H1 (cell line): ENCODE data around the gene PRKN. TPM values are rescaled to one million over a fixed set of nuclear protein-coding genes. Genes with fewer than 3 reads are reported as not detected.

ENCODE experiments used
- CTCF ChIA-PET: fragments of 300-600 bp; sonication (Branson Sonifier 250); formaldehyde crosslinking; loops from one replicate; lab custom pipeline; 2021; ENCODE audit not compliant: partially characterized antibody; lab: Charles Lee
- POLR2A ChIA-PET: fragments of 300-600 bp; sonication (Branson Sonifier 250); formaldehyde crosslinking; loops from one replicate; lab custom pipeline; 2021; ENCODE audit warnings: inconsistent platforms; ENCODE audit not compliant: partially characterized antibody; lab: Charles Lee
- DNase-seq, 2 experiments: peaks; one replicate each; pipeline versions ENCODE4 v3.0.0 to v3.0.0-alpha.2; 2010 to 2022; ENCODE audit warnings: low spot score in 2 of 2, low read depth in 1 of 2, mixed read lengths in 1 of 2
- FAIRE-seq: peaks from 2 replicates; lab custom pipeline; 2011; peaks lifted over from hg19 to GRCh38; lab: Jason Lieb, UNC
- H2AFZ ChIP-seq: 2 replicates; pipeline ENCODE4 v1.8.1; 2012; ENCODE audit warnings: low read length, inconsistent platforms
- H2AK5ac ChIP-seq: 2 replicates; pipeline ENCODE4 v1.6.1; 2013; ENCODE audit warnings: low read depth, low read length
- H2BK120ac ChIP-seq: replicated peaks from 2 replicates; pipeline ENCODE3; 2013; ENCODE audit warnings: low read depth, low read length, inconsistent platforms
- H2BK12ac ChIP-seq: 2 replicates; pipeline ENCODE4 v1.6.1; 2013; ENCODE audit warnings: low read depth, low read length
- H2BK15ac ChIP-seq: 2 replicates; pipeline ENCODE4 v1.6.1; 2013; ENCODE audit warnings: low read length
- H2BK20ac ChIP-seq: 2 replicates; pipeline ENCODE4 v1.6.1; 2013; ENCODE audit warnings: low read length
- H2BK5ac ChIP-seq: 2 replicates; pipeline ENCODE4 v1.6.1; 2013; ENCODE audit warnings: low read depth, low read length
- H3K14ac ChIP-seq: 2 replicates; pipeline ENCODE4 v1.6.1; 2013; ENCODE audit warnings: inconsistent platforms; ENCODE audit not compliant: insufficient read length
- H3K18ac ChIP-seq: 2 replicates; pipeline ENCODE4 v1.6.1; 2013; ENCODE audit warnings: low read length; ENCODE audit errors: extremely low read depth
- H3K23ac ChIP-seq: 2 replicates; pipeline ENCODE4 v1.6.1; 2013; ENCODE audit warnings: inconsistent platforms; ENCODE audit not compliant: insufficient read length
- H3K23me2 ChIP-seq: 2 replicates; pipeline ENCODE4 v1.6.1; 2013; ENCODE audit warnings: low read depth, low read length
- H3K27ac ChIP-seq: 2 replicates; pipeline ENCODE4 v1.6.1; 2011; ENCODE audit warnings: low read depth, low read length, inconsistent platforms
- H3K27me3 ChIP-seq, 4 experiments: replicated peaks in 1 of 4; 1 replicate in 1 of 4; 2 replicates in 3 of 4; pipeline versions ENCODE4 v1.6.1 to v1.8.1; 2011 to 2013; ENCODE audit warnings: low read length in 3 of 4, mild to moderate bottlenecking in 3 of 4, inconsistent platforms in 2 of 4, mixed read lengths in 2 of 4, moderate library complexity in 1 of 4; ENCODE audit not compliant: control insufficient read depth in 3 of 4, insufficient read depth in 3 of 4; ENCODE audit errors: extremely low read depth in 1 of 4
- H3K36me3 ChIP-seq, 4 experiments: 2 replicates each; pipeline versions ENCODE4 v1.6.1 to v1.8.1; 2011 to 2013; ENCODE audit warnings: mild to moderate bottlenecking in 4 of 4, low read length in 3 of 4, moderate library complexity in 2 of 4, control low read depth in 1 of 4, inconsistent platforms in 1 of 4; ENCODE audit not compliant: insufficient read depth in 4 of 4, control insufficient read depth in 2 of 4
- H3K4ac ChIP-seq: replicated peaks from 2 replicates; pipeline ENCODE3; 2013; ENCODE audit warnings: low read length, low read depth, mixed read lengths, inconsistent platforms; ENCODE audit not compliant: insufficient read length
- H3K4me1 ChIP-seq, 4 experiments: replicated peaks in 1 of 4; 1 replicate in 1 of 4; 2 replicates in 3 of 4; pipeline versions ENCODE4 v1.6.1 to v1.8.1; 2011 to 2013; ENCODE audit warnings: low read length in 3 of 4, inconsistent platforms in 2 of 4, mixed read lengths in 1 of 4; ENCODE audit not compliant: insufficient read depth in 4 of 4, control insufficient read depth in 3 of 4
- H3K4me2 ChIP-seq, 2 experiments: 2 replicates each; pipeline versions ENCODE4 v1.6.1 to v1.8.1; 2011 to 2013; ENCODE audit warnings: low read depth in 2 of 2, low read length in 2 of 2, control low read depth in 1 of 2, inconsistent platforms in 1 of 2, mild to moderate bottlenecking in 1 of 2; ENCODE audit not compliant: insufficient read depth in 1 of 2
- H3K4me3 ChIP-seq, 4 experiments: fragments of 200-600, 300-600 bp in 1 of 4; sonication (generic), shearing (Covaris generic), sonication (Bioruptor Twin) in 1 of 4; 2 replicates each; pipeline versions ENCODE4 v1.5.1 to v1.8.1; 2011 to 2016; ENCODE audit warnings: low read length in 4 of 4, low read depth in 3 of 4, control low read depth in 2 of 4, inconsistent platforms in 2 of 4, mild to moderate bottlenecking in 2 of 4, mixed read lengths in 1 of 4, moderate library complexity in 1 of 4; ENCODE audit not compliant: insufficient read depth in 2 of 4; ENCODE audit errors: extremely low read depth in 1 of 4
- H3K56ac ChIP-seq: replicated peaks from 2 replicates; pipeline ENCODE3; 2013; ENCODE audit warnings: low read depth, mild to moderate bottlenecking, mixed read lengths, low read length, inconsistent platforms; ENCODE audit not compliant: insufficient read length
- H3K79me1 ChIP-seq: 2 replicates; pipeline ENCODE4 v1.6.1; 2013; ENCODE audit warnings: low read depth, low read length, control low read depth
- H3K79me2 ChIP-seq, 2 experiments: 2 replicates each; pipeline versions ENCODE4 v1.6.1 to v1.8.1; 2012 to 2013; ENCODE audit warnings: low read length in 2 of 2, mild to moderate bottlenecking in 2 of 2, inconsistent platforms in 1 of 2; ENCODE audit not compliant: insufficient read depth in 2 of 2, control insufficient read depth in 1 of 2
- H3K9ac ChIP-seq, 4 experiments: replicated peaks in 1 of 4; 1 replicate in 1 of 4; 2 replicates in 3 of 4; pipeline versions ENCODE4 v1.6.1 to v1.8.1; 2011 to 2013; ENCODE audit warnings: low read depth in 3 of 4, low read length in 3 of 4, control low read depth in 2 of 4, mild to moderate bottlenecking in 2 of 4, moderate library complexity in 2 of 4, inconsistent platforms in 1 of 4; ENCODE audit errors: extremely low read depth in 1 of 4
- H3K9me3 ChIP-seq, 2 experiments: 2 replicates each; pipeline versions ENCODE4 v1.6.1 to v1.8.1; 2012 to 2013; ENCODE audit warnings: mild to moderate bottlenecking in 2 of 2, moderate library complexity in 2 of 2, control low read depth in 1 of 2, inconsistent platforms in 1 of 2, low read depth in 1 of 2, low read length in 1 of 2, mixed read lengths in 1 of 2; ENCODE audit not compliant: insufficient read depth in 2 of 2
- H4K20me1 ChIP-seq, 2 experiments: replicated peaks in 1 of 2; 2 replicates each; pipeline versions ENCODE3 to v1.8.1; 2011 to 2013; ENCODE audit warnings: inconsistent platforms in 2 of 2, low read length in 2 of 2, mild to moderate bottlenecking in 1 of 2; ENCODE audit not compliant: insufficient read depth in 2 of 2, control insufficient read depth in 1 of 2
- H4K5ac ChIP-seq: 2 replicates; pipeline ENCODE4 v1.6.1; 2013; ENCODE audit warnings: low read length, low read depth, mixed read lengths, inconsistent platforms; ENCODE audit not compliant: insufficient read length
- H4K8ac ChIP-seq: 2 replicates; pipeline ENCODE4 v1.8.0; 2013; ENCODE audit warnings: mild to moderate bottlenecking, moderate library complexity, low read length, inconsistent platforms; ENCODE audit not compliant: insufficient read depth; ENCODE audit errors: extremely low read depth
- H4K91ac ChIP-seq: replicated peaks from 2 replicates; pipeline ENCODE3; 2013; ENCODE audit warnings: low read length, mixed read lengths, inconsistent platforms; ENCODE audit not compliant: insufficient read length
- GTF2F1 ChIP-seq: IDR thresholded peaks from 2 replicates; pipeline ENCODE4 v1.6.1; 2012; ENCODE audit warnings: low read depth, low read length, improper control_type of control experiment, borderline replicate concordance
- NANOG ChIP-seq: IDR thresholded peaks from 2 replicates; pipeline ENCODE4 v1.6.1; 2011; ENCODE audit warnings: low read length, low read depth, mild to moderate bottlenecking, inconsistent platforms; ENCODE audit not compliant: insufficient read depth, poor library complexity, severe bottlenecking
- TBP ChIP-seq: IDR thresholded peaks from 2 replicates; pipeline ENCODE4 v1.6.1; 2011; ENCODE audit warnings: low read depth, low read length, improper control_type of control experiment
- WGBS, 2 experiments: shearing (Covaris generic) in 1 of 2; methylation state at CpG; one replicate each; pipeline versions ENCODE4 v1.1.6 to v1.1.7; 2013 to 2015; ENCODE audit warnings: low lambda C conversion rate in 2 of 2, mixed read lengths in 2 of 2, inconsistent platforms in 1 of 2, low coverage in 1 of 2, missing lambda C conversion rate in 1 of 2; ENCODE audit not compliant: insufficient replicate concordance in 2 of 2, insufficient coverage in 1 of 2, insufficient read length in 1 of 2; ENCODE audit errors: extremely low coverage in 1 of 2, missing lambda C conversion rate in 1 of 2; 5-methylcytosine and 5-hydroxymethylcytosine counted together
- polyA plus RNA-seq, 7 experiments: library from polyadenylated mRNA; depleted of rRNA in 3 of 7; stranded (reverse) in 5 of 7; unstranded in 2 of 7; fragments of >200 nt in 5 of 7; fragments of 200-250 nt in 2 of 7; gene quantifications; 1 replicate in 5 of 7; 2 replicates in 1 of 7; 4 replicates in 1 of 7; pipeline versions ENCODE4 v1.2.1 to v1.2.3, GENCODE V29; 2011 to 2013; ENCODE audit warnings: missing spikeins in 2 of 7, mixed read lengths in 2 of 7
- total RNA-seq: library from RNA; stranded (reverse); fragmentation: NEBNext Ultra II Directional; extraction: Animal tissue kit (Norgen Biotek cat#: 25700); gene quantifications from 2 replicates; pipeline ENCODE4 v1.2.1, GENCODE V29; 2021
- TF ChIP-seq, protein P1 (sequence below): IDR thresholded peaks from 2 replicates; pipeline ENCODE4 v1.6.1; 2011; ENCODE audit warnings: low read depth, mild to moderate bottlenecking, low read length; ENCODE audit not compliant: insufficient read depth

PRKN gene
- total and polyA plus RNA-seq, 2 of the 8 experiments (the other 6 are each of a cell fraction or from before 2014, with no cell fraction given), result 0.13 to 0.29 TPM

DNA sequence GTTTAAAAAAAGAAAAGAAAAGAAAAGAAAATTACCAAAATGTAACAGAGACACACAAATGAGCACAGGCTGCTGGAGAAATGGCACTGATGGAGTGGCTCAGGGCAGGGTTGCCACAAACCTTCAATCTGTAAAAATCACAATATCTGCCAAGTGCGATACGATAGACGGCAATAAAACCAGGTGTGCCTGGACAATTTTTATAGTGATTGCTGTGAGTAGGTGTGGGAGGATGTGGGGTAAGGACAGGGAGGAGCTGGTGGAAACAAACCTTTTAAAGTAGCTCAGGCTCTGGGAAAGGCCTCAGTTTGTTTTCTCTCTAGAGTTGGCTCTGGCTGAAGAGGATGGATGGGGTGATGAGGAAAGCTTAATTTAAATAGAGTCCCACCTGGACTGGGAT is 861.0 kb downstream of the PRKN start:
- CTCF ChIA-PET, result interaction anchor here (0.6 kb wide), 1 partner anchor 369 kb away, joined by 3 read pairs; no protein-coding TSS in a partner anchor
- Histone ChIP-seq H4K8ac (no peak overlapping the region), H3K4me3 (no peak overlapping the region), H3K23me2 (no peaks in the 10 kb centered on the region), H2AFZ (no peak overlapping the region), H3K36me3 (no peaks in the 10 kb centered on the region), H3K27me3 (no peaks in the 10 kb centered on the region), H3K14ac (no peak overlapping the region), H4K20me1 (no peaks in the 10 kb centered on the region), H3K4me1 (peaks cover 0 to 3% (median 1%) of the 10 kb centered on the region in 4 experiments; a peak in 3 of 7 replicates), H4K91ac (no peak overlapping the region), H2BK20ac (no peak overlapping the region), H2BK12ac (no peak overlapping the region), H3K9me3 (no peaks in the 10 kb centered on the region), H3K23ac (no peak overlapping the region), H3K9ac (no peak overlapping the region), H3K79me2 (no peaks in the 10 kb centered on the region), H2AK5ac (no peak overlapping the region), H3K56ac (no peak overlapping the region), H2BK5ac (no peak overlapping the region)
- FAIRE-seq (no peak), DNase-seq (no peak)
- POLR2A ChIA-PET, result no interaction called here
- TF ChIP-seq, protein P1, sequence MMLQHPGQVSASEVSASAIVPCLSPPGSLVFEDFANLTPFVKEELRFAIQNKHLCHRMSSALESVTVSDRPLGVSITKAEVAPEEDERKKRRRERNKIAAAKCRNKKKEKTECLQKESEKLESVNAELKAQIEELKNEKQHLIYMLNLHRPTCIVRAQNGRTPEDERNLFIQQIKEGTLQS, result no peak
- TF ChIP-seq TBP (no peak), GTF2F1 (no peak), NANOG (no peak)
- TF ChIP-seq, all 59 proteins: peak for 0
- H4K5ac ChIP-seq, result no peak overlapping the region
- 97% methylated on average over 3 of the region's 3 CpGs; no CpG with 5 or more reads in 1 of the 2 experiments for WGBS, 2 experiments
- no peaks in the 10 kb centered on the region for H3K79me1 ChIP-seq
- H2BK120ac ChIP-seq, result no peak overlapping the region
- no peak overlapping the region for H2BK15ac ChIP-seq
- H3K4ac ChIP-seq, result no peak overlapping the region
- H3K4me2 ChIP-seq, result no peak overlapping the region
- H3K27ac ChIP-seq, result no peak overlapping the region
- H3K18ac ChIP-seq, result no peak overlapping the region
